NB4 (cell line): ENCODE data around the gene TRIO.

Experiments used
- POLR2A ChIP-seq: IDR thresholded peaks from 2 replicates; pipeline ENCODE4 v1.6.1; 2011; ENCODE audit warnings: mild to moderate bottlenecking; ENCODE audit not compliant: insufficient read length; ENCODE audit errors: extremely low read depth
- TF ChIP-seq, protein P1 (sequence below): IDR thresholded peaks from one replicate; pipeline ENCODE4 v1.5.1; 2012; ENCODE audit warnings: low read depth, low read length
- TF ChIP-seq, protein P2 (sequence below): IDR thresholded peaks from 2 replicates; pipeline ENCODE4 v1.6.1; 2011; ENCODE audit warnings: low read depth, low read length

DNA sequence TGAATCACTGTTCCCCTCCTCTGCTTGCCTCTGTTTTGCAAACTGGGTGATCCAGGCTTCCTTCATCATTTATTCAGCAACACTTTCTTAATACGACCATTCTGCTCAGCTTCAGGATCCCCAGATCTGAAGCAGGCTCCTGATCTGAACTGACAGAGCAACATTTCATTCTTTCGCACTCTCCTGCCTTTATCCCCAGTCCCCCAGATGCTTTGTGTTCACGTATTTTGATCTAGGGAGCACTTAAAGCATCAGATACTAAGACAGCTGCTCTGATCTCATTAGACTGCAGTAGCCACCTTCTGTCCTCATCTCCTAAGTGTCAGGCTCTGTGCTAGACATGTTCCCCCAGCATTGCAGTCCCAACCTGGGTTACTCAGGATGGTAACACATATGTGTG, 158.0 kb downstream of the TRIO start:
- TF ChIP-seq, protein P1, sequence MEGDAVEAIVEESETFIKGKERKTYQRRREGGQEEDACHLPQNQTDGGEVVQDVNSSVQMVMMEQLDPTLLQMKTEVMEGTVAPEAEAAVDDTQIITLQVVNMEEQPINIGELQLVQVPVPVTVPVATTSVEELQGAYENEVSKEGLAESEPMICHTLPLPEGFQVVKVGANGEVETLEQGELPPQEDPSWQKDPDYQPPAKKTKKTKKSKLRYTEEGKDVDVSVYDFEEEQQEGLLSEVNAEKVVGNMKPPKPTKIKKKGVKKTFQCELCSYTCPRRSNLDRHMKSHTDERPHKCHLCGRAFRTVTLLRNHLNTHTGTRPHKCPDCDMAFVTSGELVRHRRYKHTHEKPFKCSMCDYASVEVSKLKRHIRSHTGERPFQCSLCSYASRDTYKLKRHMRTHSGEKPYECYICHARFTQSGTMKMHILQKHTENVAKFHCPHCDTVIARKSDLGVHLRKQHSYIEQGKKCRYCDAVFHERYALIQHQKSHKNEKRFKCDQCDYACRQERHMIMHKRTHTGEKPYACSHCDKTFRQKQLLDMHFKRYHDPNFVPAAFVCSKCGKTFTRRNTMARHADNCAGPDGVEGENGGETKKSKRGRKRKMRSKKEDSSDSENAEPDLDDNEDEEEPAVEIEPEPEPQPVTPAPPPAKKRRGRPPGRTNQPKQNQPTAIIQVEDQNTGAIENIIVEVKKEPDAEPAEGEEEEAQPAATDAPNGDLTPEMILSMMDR, result no peak
- no peak for TF ChIP-seq POLR2A
- TF ChIP-seq, protein P2, sequence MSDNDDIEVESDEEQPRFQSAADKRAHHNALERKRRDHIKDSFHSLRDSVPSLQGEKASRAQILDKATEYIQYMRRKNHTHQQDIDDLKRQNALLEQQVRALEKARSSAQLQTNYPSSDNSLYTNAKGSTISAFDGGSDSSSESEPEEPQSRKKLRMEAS, result no peak
